T-helper 2 cell treated with Interferon-gamma antibody and Interleukin-4, amounts not matched to agents 100 ng/mL and 5 ng/mL, for 36 hours (primary cell): ENCODE measurements around the gene UGT1A9. TPM values are rescaled to one million over a fixed set of nuclear protein-coding genes. Genes with fewer than 3 reads are reported as not detected.

Experiments
- intact Hi-C: fragments of 100-400 bp; cut with micrococcal nuclease; formaldehyde crosslinking; loops from one replicate; pipeline ENCODE4 v1.15.1; 2023
- total RNA-seq: library from RNA; stranded (reverse); gene quantifications from 2 replicates; pipeline ENCODE4 v1.2.3, GENCODE V29; 2022

UGT1A9 gene
- total RNA-seq, 1 donor from 2014 or later = not detected

DNA sequence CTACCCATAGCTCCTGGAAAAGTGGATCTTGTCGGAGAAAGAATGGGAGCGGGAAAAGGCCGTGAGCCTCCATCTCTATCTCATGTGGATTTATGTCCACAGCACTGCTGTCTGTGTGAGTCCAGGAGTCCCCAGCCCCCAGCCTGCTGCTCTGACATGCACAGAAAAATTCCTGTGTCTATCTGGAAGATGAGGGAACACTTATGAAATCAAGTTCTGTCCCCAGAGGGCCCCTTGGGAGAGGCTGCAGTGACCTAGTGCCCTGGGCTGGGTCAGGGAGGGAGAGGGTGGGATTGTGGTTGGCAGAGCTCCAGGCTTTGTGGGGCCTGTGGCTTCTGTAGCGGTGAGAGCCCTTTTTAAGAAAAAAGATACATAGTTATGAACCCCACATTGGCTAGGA is 145.1 kb downstream of the UGT1A9 start:
- intact Hi-C loops = no loop called here

DNA sequence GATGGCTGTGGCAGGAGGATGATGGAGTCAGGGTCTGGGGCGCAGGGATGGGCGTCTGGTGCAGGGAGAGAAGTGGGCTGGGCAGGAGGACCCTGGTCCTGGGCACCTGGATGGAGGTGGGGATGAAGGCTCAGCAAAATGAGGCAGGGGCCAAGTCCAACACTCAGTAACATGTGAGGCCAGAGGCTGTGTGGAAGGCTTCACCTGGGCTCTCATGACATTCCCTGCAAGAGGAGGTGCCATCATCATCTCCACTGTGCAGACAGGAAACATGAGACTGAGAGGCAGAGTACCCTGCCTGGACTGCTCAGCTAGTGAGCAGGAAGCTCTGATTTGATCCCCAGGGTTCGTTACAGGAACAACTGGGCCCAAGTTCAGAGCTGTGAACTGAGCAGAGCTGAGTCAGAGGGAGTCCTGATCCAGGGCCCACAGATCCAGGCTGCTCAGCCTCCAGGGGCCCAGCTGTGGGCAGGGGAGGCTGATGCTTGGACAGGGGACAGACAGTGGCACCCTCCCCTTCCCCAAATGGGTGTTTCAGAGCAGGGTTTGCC is 145.7 kb downstream of the UGT1A9 start:
- intact Hi-C loops = no loop called here

DNA sequence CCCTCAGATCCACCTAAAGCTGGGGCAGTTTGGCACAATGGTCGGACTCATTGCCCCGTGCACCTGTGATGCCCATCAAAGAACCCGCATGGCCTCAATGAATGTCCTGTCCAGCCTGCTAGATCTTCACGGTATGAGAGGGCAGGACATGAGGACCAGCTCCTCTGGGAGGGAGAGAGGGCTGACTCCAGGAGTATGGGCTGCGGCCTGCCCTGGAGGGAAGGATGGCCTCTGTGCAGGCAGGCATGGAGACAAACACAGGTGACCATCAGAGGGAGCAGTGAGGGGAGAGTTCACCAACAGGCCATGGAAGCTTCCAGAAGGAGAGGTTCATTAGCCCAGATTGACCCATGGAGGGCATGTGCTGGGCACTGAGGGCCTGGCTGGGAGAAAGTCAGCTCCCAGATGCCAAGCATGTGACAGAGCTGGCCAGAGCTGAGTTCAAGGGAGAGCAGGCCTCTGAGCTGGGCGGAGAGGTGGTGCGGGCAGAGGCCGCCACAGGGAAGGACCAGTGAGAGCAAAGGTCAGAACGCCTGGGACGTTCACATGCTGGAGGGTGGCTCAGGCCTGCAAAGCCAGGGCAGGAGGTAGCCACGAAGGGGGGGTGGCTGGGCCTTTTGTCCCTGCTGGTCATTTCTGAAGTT is 146.4 kb downstream of the UGT1A9 start:
- intact Hi-C loops = no loop called here

DNA sequence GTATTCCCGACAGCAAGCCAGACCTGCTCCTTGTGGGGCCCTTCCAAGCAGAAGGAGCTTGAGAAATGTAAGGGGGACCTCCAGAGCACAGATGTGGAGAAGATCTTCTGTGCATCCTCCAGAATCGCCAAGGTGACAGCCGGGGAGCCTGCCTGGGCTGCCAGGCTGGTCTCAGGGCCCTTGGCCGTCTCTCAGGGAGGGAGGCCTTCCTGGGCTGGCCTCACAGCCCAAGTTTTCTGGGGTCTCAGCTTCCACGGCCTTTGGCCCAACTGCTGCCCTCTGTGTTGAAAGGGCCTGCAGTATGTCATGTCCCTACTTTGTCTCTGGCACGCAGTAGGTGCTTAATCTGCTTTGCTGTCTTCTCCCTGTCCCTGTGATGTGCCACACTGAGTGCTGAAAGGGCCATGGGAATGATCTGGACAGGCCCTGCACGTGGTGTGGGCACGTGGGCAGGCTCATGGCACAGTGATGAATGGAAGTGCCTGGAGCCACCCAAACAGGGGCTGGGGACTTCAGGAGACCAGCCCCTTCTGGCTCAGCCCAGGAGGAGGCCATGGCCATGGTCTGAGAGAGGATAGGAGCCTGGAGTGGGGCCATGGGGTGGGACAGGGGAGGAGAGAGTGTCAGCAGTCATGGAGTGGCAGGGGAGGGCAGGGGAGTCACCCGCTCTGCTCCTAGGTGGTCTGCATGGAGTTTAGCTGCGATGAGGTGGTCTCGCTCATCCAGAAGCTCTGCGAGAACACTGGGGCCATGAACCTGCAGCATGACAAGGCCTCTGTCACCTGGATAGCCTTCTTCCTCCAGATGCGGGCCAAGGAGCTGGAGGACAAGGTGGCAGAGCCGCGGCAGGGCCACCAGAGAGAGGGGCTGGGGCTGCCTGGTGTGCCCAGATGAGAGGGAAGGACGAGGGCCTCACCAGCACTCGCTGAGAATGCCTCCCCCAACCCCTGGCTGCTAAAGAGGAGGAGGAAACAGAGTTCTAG is 147.2 kb downstream of the UGT1A9 start:
- intact Hi-C loops = no loop called here

DNA sequence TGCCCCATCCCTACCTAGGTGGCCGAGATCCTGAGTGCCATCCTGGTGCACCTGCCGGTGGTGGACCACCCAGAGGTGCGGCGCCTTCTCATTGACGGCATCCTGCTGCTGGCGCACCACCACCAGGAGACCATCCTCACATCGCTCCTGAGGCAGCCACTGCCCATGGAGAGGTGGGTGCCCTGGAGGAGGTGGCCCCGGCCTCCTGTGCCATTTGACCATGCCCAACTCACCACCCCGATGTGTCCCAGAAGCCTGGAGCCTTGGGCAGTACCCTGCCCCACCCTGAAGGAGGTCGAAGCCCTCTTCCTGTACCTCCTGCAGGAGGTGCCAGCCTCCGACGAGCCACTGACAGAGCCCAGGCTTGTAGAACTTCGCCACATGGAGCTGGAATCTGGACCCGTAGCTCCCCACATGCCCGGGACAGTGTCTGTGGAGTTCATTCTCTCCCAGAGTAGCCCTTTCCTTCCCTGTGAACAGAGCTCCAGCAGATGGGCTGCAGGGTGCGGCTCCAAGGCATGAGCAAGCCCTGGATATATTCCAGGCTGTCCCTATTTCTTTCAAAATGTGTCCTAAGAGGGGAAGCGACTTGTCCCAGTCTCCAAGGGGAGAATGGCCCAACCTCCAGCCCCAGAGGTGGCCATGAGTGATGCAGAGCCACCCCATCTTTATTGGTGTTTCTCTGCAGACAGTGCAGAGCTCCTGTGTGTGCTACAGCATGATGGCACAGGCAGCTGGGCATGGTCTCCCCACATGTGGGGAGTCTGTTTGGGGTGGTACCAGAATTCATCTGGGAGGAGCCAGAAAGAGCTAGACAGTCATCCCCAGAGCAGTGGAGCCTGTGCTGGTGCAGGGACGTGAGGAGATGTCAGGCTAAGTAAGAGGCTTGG is 148.4 kb downstream of the UGT1A9 start:
- intact Hi-C loops = no loop called here

DNA sequence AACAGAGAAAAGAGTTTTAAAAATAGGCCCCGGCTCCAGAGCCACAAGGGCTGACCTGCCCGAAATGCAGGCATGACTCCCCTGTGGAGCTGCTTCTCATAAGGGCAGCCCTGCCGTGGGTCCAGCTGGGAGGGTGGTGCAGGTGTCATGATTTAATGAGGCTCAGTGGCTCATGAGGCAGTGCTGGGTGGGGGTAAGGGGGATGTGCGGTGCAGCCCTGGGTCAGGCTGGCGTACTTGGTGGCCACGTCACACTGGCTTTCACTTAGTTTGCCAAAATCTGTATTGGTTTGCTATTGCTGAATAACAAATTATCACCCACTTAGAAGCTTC is 149.0 kb downstream of the UGT1A9 start:
- intact Hi-C loops = no loop called here

DNA sequence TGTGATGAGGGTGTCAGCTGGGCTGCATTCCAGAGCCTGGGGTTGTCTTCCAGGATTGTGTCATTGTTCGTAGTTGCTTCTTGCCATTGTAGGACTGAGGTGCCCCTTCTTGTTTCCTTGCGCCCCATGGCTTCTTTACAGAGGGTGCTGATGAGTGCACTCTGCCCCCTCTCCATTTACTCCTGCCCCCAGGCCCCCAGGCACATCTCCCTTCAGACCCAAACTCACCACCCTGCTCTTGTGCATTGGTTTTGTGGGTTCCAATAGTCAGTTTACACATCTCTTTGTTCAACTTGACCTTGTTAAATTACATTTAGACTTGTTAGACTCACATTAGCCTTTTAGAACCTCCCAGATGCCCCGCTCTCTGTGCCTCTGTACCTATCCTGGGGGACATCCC is 149.5 kb downstream of the UGT1A9 start:
- intact Hi-C loops = no loop called here

DNA sequence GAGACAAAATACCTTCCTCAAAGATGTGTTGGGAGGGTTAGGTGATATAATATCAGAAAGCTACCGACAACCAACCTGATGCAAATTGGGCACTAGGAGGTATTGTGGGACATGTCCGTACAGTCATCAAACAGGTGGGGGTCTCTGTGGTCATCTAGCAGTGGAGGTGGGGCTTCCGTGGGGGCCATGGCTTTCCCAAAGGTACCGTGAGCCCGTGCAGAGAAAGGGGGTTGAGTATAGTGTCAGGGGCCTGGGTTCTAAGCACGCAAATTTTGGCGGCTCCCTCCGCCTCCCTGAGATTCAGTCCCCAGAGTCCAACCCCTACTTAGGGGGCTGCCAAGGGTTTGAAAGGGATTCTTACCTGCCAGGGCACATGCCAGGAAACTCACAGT is 150.0 kb downstream of the UGT1A9 start:
- intact Hi-C loops = no loop called here

DNA sequence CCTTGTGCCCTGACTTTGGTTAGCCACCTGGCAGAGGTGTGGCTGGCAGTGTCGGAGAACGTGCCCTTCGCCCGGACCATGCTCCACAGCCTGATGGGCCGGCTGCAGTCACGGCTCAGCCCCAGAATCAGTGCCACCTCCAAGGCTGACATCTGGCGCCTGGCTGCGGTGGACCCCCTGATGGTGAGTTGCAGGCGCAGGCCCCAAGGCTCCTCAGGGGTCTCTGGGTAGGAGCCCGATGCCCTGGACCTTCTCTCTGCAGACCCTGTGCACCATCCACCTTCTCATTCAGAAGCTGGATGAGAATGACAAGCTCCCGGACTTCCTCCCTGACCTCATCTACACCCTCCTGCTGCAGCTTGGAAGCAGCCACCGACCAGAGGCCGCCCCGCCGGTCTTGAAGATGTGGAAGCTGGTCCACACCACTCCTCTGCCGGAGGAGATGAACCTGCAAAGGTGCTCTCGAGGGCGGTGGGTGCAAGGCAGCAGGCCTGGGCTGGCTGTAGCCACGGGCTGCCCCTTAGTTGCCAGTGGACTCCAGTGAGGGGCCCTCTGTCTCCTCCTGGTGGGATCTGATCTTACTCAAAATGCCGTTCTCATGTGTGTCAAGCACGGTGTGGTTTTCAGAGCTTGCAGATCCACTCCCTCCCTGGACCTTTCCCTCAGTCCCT is 150.5 kb downstream of the UGT1A9 start:
- intact Hi-C loops = no loop called here

Other genes starting within 250 kb of the UGT1A9 start
- gene USP40, start 105.1 kb upstream of the UGT1A9 start, total RNA-seq = 11.0 TPM in 2 replicates
- not detected in 2 replicates for gene UGT1A8, start 54.3 kb upstream of the UGT1A9 start, total RNA-seq
- gene UGT1A10, start 35.5 kb upstream of the UGT1A9 start, total RNA-seq = not detected in 2 replicates
- not detected in 2 replicates for gene UGT1A7, start 10.0 kb downstream of the UGT1A9 start, total RNA-seq
- gene UGT1A6, start 21.0 kb downstream of the UGT1A9 start, total RNA-seq = not detected in 2 replicates
- not detected in 2 replicates for gene UGT1A5, start 41.0 kb downstream of the UGT1A9 start, total RNA-seq
- gene UGT1A4, start 46.8 kb downstream of the UGT1A9 start, total RNA-seq = not detected in 2 replicates
- gene UGT1A3, start 57.1 kb downstream of the UGT1A9 start, total RNA-seq = not detected in 2 replicates
- gene UGT1A1, start 88.4 kb downstream of the UGT1A9 start, total RNA-seq = not detected in 2 replicates
- not detected in 2 replicates for gene MROH2A, start 106.4 kb downstream of the UGT1A9 start, total RNA-seq
- 79.4 and 80.0 TPM in 2 replicates for gene HJURP, start 182.6 kb downstream of the UGT1A9 start, total RNA-seq
- gene TRPM8, start 245.5 kb downstream of the UGT1A9 start, total RNA-seq = not detected in 2 replicates